ENCODE results near the gene NAGLU. TPM values are rescaled to one million over a fixed set of nuclear protein-coding genes. Genes with fewer than 3 reads are reported as not detected.

Gene NAGLU
- polyA plus RNA-seq, 1 donor (not counting 4 experiments of a cell fraction or from before 2014, with no cell fraction given), result 6.9 TPM

DNA sequence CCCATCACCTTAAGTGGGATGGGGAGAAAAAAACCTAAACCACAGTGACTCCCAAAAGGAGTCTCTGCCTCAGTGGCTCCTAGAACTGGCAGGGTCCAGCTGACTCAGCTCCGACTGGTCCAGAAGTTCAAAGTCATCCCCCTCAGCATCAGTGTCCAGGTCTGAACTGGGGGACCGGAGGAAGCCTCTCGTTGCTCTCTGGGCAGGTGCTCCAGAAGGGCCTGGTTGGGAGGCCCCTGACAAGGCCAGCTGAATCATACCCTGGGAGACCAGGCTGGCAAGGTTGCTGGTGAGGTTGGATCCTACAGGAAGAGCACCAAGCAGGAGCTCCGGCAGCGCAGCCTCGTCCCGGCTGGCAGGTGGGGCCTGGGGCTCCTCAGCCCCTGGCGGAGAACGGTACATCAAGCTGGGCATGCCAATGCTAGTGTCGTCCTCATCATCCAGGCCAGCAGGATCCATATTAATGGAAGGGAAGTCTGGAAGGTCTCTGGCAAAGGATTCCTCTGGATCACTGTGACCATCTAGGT, 45.8 kb downstream of the NAGLU start:
- H3K4me2 ChIP-seq (ENCODE audit: control insufficient read depth, extremely low read depth, insufficient read depth, low read depth, low read length), result no peak overlapping the region
- H3K4me3 ChIP-seq (ENCODE audit: control insufficient read depth in 2 of 3, extremely low read depth in 1 of 3, insufficient read depth in 2 of 3, low read depth in 1 of 3, low read length in 3 of 3), result no peak overlapping the region
- FAIRE-seq, result no peak
- dilution Hi-C loops (cut with MboI; ENCODE audit: extremely low pct_ligation_motif_present, low sequenced_read_pairs), result no loop called here
- no peak overlapping the region for H2AFZ ChIP-seq (ENCODE audit: control insufficient read depth, low read length)
- H3K27me3 ChIP-seq (ENCODE audit: control insufficient read depth, extremely low read depth, insufficient read depth, low read length), result no peaks in the 10 kb centered on the region
- DNase-seq (ENCODE audit: low read depth, low spot score), result no peak
- no peak overlapping the region for H3K9ac ChIP-seq (ENCODE audit: control insufficient read depth, extremely low read depth, insufficient read depth, low read length)
- TF ChIP-seq EZH2 (IDR thresholded peaks at IDR 0.05; ENCODE audit: low read length), result no peak
- TF ChIP-seq, protein P1, sequence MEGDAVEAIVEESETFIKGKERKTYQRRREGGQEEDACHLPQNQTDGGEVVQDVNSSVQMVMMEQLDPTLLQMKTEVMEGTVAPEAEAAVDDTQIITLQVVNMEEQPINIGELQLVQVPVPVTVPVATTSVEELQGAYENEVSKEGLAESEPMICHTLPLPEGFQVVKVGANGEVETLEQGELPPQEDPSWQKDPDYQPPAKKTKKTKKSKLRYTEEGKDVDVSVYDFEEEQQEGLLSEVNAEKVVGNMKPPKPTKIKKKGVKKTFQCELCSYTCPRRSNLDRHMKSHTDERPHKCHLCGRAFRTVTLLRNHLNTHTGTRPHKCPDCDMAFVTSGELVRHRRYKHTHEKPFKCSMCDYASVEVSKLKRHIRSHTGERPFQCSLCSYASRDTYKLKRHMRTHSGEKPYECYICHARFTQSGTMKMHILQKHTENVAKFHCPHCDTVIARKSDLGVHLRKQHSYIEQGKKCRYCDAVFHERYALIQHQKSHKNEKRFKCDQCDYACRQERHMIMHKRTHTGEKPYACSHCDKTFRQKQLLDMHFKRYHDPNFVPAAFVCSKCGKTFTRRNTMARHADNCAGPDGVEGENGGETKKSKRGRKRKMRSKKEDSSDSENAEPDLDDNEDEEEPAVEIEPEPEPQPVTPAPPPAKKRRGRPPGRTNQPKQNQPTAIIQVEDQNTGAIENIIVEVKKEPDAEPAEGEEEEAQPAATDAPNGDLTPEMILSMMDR (optimal IDR thresholded peaks at IDR 0.05 in 1 of 3, IDR thresholded peaks at IDR 0.05 in 1 of 3, conservative IDR thresholded peaks at IDR 0.05 in 1 of 3; ENCODE audit: extremely low read depth in 1 of 3, insufficient read depth in 2 of 3, low read length in 3 of 3), result no peak
- no peaks in the 10 kb centered on the region for H3K9me3 ChIP-seq (ENCODE audit: control insufficient read depth, low read depth, low read length)
- no peaks in the 10 kb centered on the region for H4K20me1 ChIP-seq (ENCODE audit: control insufficient read depth, extremely low read depth, insufficient read depth, low read length)
- H3K36me3 ChIP-seq (ENCODE audit: control insufficient read depth in 2 of 2, extremely low read depth in 1 of 2, insufficient read depth in 2 of 2, low read length in 2 of 2), result peaks cover 31 to 49% of the 10 kb centered on the region in 2 experiments
- peaks cover 4% of the 10 kb centered on the region for H3K9me1 ChIP-seq (ENCODE audit: control insufficient read depth, extremely low read depth, insufficient read depth, low read length)
- peaks cover 29% of the 10 kb centered on the region for H3K4me1 ChIP-seq (ENCODE audit: control insufficient read depth, extremely low read depth, insufficient read depth, low read length)
- H3K79me2 ChIP-seq (ENCODE audit: control insufficient read depth, insufficient read depth, low read length), result peaks cover 13% of the 10 kb centered on the region
- no peak overlapping the region for H3K27ac ChIP-seq (ENCODE audit: control insufficient read depth, insufficient read depth, low read length)

DNA sequence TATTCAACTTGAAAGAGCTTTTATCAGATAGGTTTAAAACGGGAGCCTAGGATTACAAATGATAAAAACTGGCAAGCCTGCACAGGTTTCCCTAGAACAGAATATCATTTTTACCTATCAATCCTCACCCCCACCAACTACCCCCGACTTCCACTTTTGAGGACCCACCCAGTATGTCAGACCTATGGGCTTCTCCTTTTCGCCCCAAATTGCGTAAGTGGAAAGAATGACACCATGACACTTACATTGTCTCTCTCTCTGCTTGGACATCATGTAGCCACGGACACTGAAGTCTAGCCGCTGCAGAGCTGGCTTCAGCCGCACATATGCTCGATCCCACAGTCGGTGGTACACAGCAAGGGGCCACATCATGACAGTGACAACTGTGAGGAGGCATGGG, 48.8 kb downstream of the NAGLU start:
- H3K27me3 ChIP-seq (ENCODE audit: control insufficient read depth, extremely low read depth, insufficient read depth, low read length), result no peaks in the 10 kb centered on the region
- TF ChIP-seq, protein P1 (optimal IDR thresholded peaks at IDR 0.05 in 1 of 3, IDR thresholded peaks at IDR 0.05 in 1 of 3, conservative IDR thresholded peaks at IDR 0.05 in 1 of 3; ENCODE audit: extremely low read depth in 1 of 3, insufficient read depth in 2 of 3, low read length in 3 of 3), result no peak
- TF ChIP-seq EZH2 (IDR thresholded peaks at IDR 0.05; ENCODE audit: low read length), result no peak
- DNase-seq (ENCODE audit: low read depth, low spot score), result no peak
- H3K36me3 ChIP-seq (ENCODE audit: control insufficient read depth in 2 of 2, extremely low read depth in 1 of 2, insufficient read depth in 2 of 2, low read length in 2 of 2), result peaks cover 36 to 50% of the 10 kb centered on the region in 2 experiments
- H3K9me3 ChIP-seq (ENCODE audit: control insufficient read depth, low read depth, low read length), result no peaks in the 10 kb centered on the region
- no peak overlapping the region for H3K4me2 ChIP-seq (ENCODE audit: control insufficient read depth, extremely low read depth, insufficient read depth, low read depth, low read length)
- H3K9ac ChIP-seq (ENCODE audit: control insufficient read depth, extremely low read depth, insufficient read depth, low read length), result no peak overlapping the region
- no peaks in the 10 kb centered on the region for H3K79me2 ChIP-seq (ENCODE audit: control insufficient read depth, insufficient read depth, low read length)
- peaks cover 4% of the 10 kb centered on the region for H3K9me1 ChIP-seq (ENCODE audit: control insufficient read depth, extremely low read depth, insufficient read depth, low read length)
- no peak overlapping the region for H3K27ac ChIP-seq (ENCODE audit: control insufficient read depth, insufficient read depth, low read length)
- FAIRE-seq, result no peak
- H4K20me1 ChIP-seq (ENCODE audit: control insufficient read depth, extremely low read depth, insufficient read depth, low read length), result no peaks in the 10 kb centered on the region
- dilution Hi-C loops (cut with MboI; ENCODE audit: extremely low pct_ligation_motif_present, low sequenced_read_pairs), result no loop called here
- H2AFZ ChIP-seq (ENCODE audit: control insufficient read depth, low read length), result no peak overlapping the region
- peaks cover 34% of the 10 kb centered on the region for H3K4me1 ChIP-seq (ENCODE audit: control insufficient read depth, extremely low read depth, insufficient read depth, low read length)
- no peak overlapping the region for H3K4me3 ChIP-seq (ENCODE audit: control insufficient read depth in 2 of 3, extremely low read depth in 1 of 3, insufficient read depth in 2 of 3, low read depth in 1 of 3, low read length in 3 of 3)

All from keratinocyte (primary cell).